ENCODE data around the gene PRKG2.
"Not testable (repeated sequence)": the region's sequence is repeated elsewhere in the genome, so short reads cannot be mapped to it uniquely, and the experiment has no call there.

PRKG2 gene

GRCh38 chr4:81173213-81173612, 41.8 kb downstream of the PRKG2 start:
- H3K4me3 ChIP-seq (ENCODE audit: low read depth, low read length) = no peak overlapping the region
- TF ChIP-seq CTCF (IDR thresholded peaks at IDR 0.05; ENCODE audit: low read depth, low read length) = no peak

- TF ChIP-seq CTCF (IDR thresholded peaks at IDR 0.05; ENCODE audit: low read depth, low read length) = no peak
- no peak overlapping the region for H3K4me3 ChIP-seq (ENCODE audit: low read depth, low read length)
These were observed 48.4 kb downstream of the PRKG2 start for GRCh38 chr4:81166458-81167160.

- H3K4me3 ChIP-seq (ENCODE audit: low read depth, low read length) = no peak overlapping the region
- TF ChIP-seq CTCF (IDR thresholded peaks at IDR 0.05; ENCODE audit: low read depth, low read length) = no peak
These were observed 49.1 kb downstream of the PRKG2 start for GRCh38 chr4:81165861-81166430.

GRCh38 chr4:81164623-81165416, 50.2 kb downstream of the PRKG2 start:
- no peak overlapping the region for H3K4me3 ChIP-seq (ENCODE audit: low read depth, low read length)
- no peak for TF ChIP-seq CTCF (IDR thresholded peaks at IDR 0.05; ENCODE audit: low read depth, low read length)

GRCh38 chr4:81164126-81164525, 50.9 kb downstream of the PRKG2 start:
- H3K4me3 ChIP-seq (ENCODE audit: low read depth, low read length) = no peak overlapping the region
- no peak for TF ChIP-seq CTCF (IDR thresholded peaks at IDR 0.05; ENCODE audit: low read depth, low read length)

GRCh38 chr4:81162752-81163458, 52.1 kb downstream of the PRKG2 start:
- H3K4me3 ChIP-seq (ENCODE audit: low read depth, low read length) = no peak overlapping the region
- TF ChIP-seq CTCF (IDR thresholded peaks at IDR 0.05; ENCODE audit: low read depth, low read length) = no peak

GRCh38 chr4:81153714-81154323, 61.2 kb downstream of the PRKG2 start:
- H3K4me3 ChIP-seq (ENCODE audit: low read depth, low read length) = not testable (repeated sequence)

Data from WI38 (cell line).